AG09319 (cell line): ENCODE measurements around the gene CGAS.
"Not testable (repeated sequence)": the region's sequence is repeated elsewhere in the genome, so short reads cannot be mapped to it uniquely, and the experiment has no call there.

ENCODE experiments used
- DNase-seq: peaks from one replicate; pipeline ENCODE4 v3.0.0-alpha.2; 2010; ENCODE audit warnings: low read depth; ENCODE audit errors: extremely low read depth
- TF ChIP-seq, protein P1 (sequence below): IDR thresholded peaks from 2 replicates; pipeline ENCODE4 v1.5.1; 2011; ENCODE audit warnings: low read depth, mild to moderate bottlenecking, inconsistent platforms, low read length, moderate library complexity

The CGAS gene

DNA sequence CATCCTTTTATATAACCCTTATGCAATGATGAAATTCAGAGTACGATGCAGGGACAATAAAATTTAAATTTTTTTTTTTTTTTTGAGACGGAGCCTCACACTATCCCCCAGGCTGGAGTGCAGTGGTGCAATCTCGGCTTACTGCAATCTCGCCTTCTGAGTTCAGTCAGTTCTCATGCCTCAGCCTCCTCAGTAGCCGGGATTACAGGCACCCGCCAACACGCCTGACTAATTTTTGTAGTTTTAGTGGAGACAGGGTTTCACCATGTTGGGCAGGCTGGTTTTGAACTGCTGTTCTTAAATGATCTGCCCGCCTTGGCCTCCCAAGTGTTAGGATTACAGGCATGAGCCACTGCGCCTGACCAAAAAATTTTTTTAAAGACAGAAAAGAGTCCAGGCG lies 24.6 kb upstream of the CGAS start:
- TF ChIP-seq, protein P1, sequence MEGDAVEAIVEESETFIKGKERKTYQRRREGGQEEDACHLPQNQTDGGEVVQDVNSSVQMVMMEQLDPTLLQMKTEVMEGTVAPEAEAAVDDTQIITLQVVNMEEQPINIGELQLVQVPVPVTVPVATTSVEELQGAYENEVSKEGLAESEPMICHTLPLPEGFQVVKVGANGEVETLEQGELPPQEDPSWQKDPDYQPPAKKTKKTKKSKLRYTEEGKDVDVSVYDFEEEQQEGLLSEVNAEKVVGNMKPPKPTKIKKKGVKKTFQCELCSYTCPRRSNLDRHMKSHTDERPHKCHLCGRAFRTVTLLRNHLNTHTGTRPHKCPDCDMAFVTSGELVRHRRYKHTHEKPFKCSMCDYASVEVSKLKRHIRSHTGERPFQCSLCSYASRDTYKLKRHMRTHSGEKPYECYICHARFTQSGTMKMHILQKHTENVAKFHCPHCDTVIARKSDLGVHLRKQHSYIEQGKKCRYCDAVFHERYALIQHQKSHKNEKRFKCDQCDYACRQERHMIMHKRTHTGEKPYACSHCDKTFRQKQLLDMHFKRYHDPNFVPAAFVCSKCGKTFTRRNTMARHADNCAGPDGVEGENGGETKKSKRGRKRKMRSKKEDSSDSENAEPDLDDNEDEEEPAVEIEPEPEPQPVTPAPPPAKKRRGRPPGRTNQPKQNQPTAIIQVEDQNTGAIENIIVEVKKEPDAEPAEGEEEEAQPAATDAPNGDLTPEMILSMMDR, result no peak
- no peak for DNase-seq

DNA sequence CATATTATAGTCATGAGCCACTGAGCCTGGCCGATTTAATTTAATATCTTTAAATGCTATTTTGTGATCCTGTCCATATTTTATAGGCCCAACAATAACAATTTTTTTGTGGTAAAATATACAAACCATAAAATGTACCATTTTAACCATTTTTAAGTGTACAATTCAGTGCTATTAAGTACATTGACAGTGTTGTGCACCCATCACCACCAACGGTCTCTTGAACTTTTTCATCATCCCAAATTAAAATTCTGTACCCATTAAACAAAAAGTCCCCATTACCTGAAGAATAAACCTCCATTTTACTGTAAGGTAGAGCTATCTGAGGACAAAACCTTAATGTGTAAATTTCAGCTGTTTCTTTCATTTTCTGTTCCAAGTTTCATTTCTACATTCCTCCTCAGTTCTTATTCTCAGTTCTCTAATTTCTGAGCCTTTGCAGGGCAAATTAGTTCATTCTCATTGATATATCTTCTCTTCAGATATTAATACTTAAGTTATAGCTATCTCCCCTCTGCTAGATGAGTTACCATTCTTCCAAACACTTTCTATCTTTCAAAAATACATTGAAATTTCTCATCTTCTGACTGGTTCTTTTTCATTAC lies 19.7 kb upstream of the CGAS start:
- TF ChIP-seq, protein P1, result no peak
- no peak for DNase-seq

DNA sequence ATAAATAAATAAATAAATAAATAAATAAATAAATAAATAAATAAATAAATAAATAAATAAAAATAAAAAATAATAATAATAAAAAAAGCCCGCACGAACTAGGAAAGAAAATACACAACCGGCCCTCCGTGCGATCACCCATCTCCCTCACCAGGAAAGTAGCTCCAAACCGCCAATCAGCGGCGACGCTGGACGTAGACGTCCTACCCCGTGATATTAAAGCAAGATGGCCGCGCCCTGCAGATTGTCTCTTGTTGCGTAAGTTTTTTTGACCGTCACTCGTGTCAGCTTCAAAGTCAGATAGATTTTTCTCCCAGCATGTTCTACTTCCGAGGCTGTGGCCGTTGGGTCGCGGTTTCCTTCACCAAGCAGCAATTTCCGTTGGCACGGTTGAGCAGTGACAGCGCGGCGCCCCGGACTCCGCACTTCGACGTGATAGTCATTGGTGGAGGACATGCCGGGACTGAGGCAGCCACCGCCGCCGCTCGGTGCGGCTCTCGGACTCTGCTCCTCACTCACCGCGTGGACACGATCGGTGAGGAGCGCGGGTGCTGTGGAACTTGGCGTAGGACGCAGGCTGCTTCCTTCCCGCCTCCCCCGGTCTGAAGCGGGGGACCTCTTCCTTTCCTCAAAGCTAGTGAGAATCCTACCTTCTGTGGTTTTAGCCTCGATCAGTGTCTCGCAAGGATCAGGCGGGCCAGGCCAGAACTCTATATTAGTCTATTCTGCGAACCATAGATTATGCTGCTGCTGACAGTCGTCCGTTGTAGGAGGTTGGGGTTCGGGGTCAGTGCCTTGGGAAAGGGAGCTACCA lies 9.6 kb upstream of the CGAS start, which contains the start of gene MTO1:
TSS of gene MTO1 (plus strand) at position 201 of the 814 bp plus-strand sequence. CDS start at position 319, 118 bp downstream.
- peak; percentile 69 for DNase-seq
- TF ChIP-seq, protein P1, result no peak

DNA sequence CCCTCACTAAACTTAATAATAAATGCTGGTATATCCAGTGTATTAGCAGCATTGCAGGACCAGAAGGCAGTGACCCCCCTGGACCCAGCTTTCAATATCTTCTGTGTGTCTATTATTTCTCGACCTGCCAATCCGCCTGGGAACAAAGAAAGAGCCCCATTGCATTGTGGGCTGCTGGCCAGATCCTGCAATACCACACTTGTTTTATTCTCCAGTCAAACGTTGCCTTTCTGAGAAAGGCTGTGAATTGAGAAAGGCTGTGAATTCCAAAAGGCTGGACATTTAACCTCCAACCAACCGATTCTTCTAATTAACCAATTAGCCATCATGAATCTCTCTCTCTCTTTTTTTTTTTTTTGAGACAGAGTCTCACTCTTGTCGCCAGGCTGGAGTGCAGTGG lies 8.0 kb upstream of the CGAS start:
- no peak for DNase-seq

DNA sequence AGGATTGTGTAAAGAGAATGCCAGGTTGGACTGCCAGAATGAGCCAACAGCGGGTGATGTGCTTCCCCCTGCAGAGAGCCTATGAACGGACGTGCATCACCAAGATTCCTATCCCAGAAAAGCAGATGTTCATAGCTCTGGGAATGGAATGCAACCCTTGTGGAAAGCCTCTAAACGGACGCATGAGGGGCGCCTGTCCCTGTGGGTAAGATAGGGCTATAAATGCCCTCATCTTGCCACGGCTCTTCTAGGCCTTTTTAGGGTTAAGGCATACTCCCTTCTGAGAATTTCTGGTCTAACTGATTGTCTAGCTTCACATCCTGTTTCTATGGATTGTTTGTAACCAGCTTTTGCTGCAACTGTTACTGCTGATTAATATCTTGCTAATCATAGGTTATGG lies 7.4 kb upstream of the CGAS start:
- not testable (repeated sequence) for DNase-seq

More for the DNA sequence above, 8.0 kb upstream of the CGAS start:
- TF ChIP-seq, protein P1, result no peak

DNA sequence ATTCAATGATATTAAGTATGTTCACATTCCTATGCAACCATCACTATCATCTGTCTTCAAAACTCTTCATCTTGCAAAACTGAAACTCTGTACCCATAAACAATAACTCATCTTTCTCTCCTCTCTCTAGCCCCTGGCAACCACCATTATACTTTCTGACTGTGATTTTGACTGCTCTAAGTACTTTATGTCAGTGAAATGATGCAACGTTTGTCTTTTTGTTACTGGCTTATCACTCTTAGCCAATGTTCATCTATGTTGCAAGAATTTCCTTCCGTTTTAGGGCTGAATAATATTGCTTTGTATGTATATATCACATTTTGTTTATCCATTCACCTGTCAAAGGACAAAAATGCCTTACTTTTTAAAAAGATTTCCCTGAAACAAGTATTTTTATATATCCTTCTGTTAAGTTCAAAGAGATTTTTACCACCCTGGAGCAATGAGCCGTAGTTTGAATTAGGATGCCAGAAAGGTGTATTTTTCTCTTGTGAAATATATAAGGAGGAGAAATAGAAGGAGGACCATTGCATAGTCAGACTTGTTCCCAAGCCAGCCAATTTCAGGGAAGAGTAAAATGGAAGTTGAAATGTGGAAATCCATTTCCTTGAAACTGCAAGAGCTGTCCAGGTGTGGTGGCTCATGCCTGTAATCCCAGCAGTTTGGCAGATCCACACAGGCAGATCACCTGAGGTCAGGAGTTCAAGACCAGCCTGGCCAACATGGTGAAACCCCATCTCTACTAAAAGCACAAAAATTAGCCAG lies 4.0 kb upstream of the CGAS start:
- TF ChIP-seq, protein P1, result no peak
- DNase-seq, result no peak

DNA sequence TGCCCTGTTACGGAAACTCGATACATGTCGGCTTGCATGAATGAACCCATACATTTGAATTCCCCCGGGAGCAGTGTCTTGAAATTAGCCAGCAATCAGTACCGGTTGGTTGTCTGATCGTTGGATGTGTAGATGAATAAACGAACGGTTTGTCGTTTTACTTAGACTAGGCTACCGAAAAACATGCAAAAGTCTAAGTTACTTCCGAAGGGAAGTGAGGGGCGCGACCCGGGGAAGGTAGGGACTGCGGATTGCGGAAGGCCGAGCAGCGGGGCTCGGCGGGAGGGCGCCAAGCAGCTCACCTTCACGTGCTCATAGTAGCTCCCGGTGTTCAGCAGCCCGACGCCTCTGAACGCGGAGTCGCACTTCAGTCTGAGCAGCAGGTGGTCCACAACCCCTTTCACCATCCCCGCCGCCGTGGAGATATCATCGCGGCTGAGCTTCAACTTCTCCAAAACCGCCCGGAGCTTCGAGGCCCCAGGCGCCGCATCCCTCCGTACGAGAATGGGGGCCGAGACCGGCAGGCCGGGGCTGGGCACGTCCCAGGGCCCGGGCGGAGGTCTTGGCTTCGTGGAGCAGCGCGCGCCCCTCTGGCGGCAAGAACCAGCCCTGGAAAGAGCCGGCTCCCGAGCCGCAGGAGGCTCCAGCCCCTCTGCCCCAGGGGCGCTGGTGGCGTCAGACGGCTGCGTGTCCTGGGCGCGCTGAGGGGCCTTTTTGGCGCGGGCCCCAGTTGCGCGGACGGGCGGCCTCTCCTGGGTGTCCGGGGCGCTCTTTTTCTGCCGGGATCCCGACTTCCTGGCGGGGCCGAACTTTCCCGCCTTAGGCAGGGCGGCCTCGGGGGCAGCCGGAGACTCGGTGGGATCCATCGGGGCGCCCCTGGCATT lies 632 bp downstream of the CGAS start:
- DNase-seq, result no peak
- TF ChIP-seq, protein P1, result no peak
